Measurements from ENCODE around the gene METAP1D. TPM values are rescaled to one million over a fixed set of nuclear protein-coding genes. Genes with fewer than 3 reads are reported as not detected.

Gene METAP1D
- total RNA-seq, 1 experiment from 2014 or later: 10.4 TPM

GRCh38 chr2:172114579-172114978 lies 114.8 kb downstream of the METAP1D start:
- POLR2A ChIA-PET: no interaction called here
- no peak overlapping the region for H3K4me3 ChIP-seq (ENCODE audit: low read depth, low read length)

GRCh38 chr2:172116107-172116506 lies 116.4 kb downstream of the METAP1D start:
- H3K36me3 ChIP-seq (ENCODE audit: control insufficient read depth, insufficient read depth, low read length): no peaks in the 10 kb centered on the region
- intact Hi-C loops (cut with micrococcal nuclease; ENCODE audit: unreplicated experiment): no loop called here
- peaks cover 17% of the 10 kb centered on the region for H3K4me1 ChIP-seq
- Mint-ChIP-seq H3K36me3 (ENCODE audit: insufficient read depth, unreplicated experiment) (no peaks in the 10 kb centered on the region), H3K27me3 (ENCODE audit: insufficient read depth, unreplicated experiment) (no peaks in the 10 kb centered on the region), H3K4me3 (ENCODE audit: unreplicated experiment) (no peak overlapping the region), H3K9me3 (ENCODE audit: unreplicated experiment) (no peaks in the 10 kb centered on the region), H3K4me1 (ENCODE audit: low read depth, unreplicated experiment) (peaks cover 20% of the 10 kb centered on the region), H3K27ac (ENCODE audit: unreplicated experiment) (no peak overlapping the region)
- ChIA-PET POLR2A (no interaction called here), CTCF (no interaction called here)
- no peak overlapping the region for H3K4me3 ChIP-seq (ENCODE audit: low read depth, low read length)
- H3K9me3 ChIP-seq: no peaks in the 10 kb centered on the region
- no peaks in the 10 kb centered on the region for H3K27me3 ChIP-seq (replicated peaks; ENCODE audit: control insufficient read depth, insufficient read depth, low read length)
- BruUV-seq (replicated peaks): no TSS peak
- DNase-seq: no peak
- no peak for TF ChIP-seq CTCF (IDR thresholded peaks at IDR 0.05; ENCODE audit: insufficient read depth in 1 of 2, low read depth in 1 of 2, low read length in 1 of 2, severe bottlenecking in 1 of 2, unreplicated experiment in 1 of 2)

More at GRCh38 chr2:172114579-172114978, 114.8 kb downstream of the METAP1D start:
- H3K4me3 Mint-ChIP-seq (ENCODE audit: unreplicated experiment): no peak overlapping the region
- no peaks in the 10 kb centered on the region for H3K36me3 Mint-ChIP-seq (ENCODE audit: insufficient read depth, unreplicated experiment)
- intact Hi-C loops (cut with micrococcal nuclease; ENCODE audit: unreplicated experiment): no loop called here
- H3K27me3 Mint-ChIP-seq (ENCODE audit: insufficient read depth, unreplicated experiment): no peaks in the 10 kb centered on the region
- H3K4me1 Mint-ChIP-seq (ENCODE audit: low read depth, unreplicated experiment): peaks cover 14% of the 10 kb centered on the region
- H3K4me1 ChIP-seq: peaks cover 17% of the 10 kb centered on the region
- H3K9me3 Mint-ChIP-seq (ENCODE audit: unreplicated experiment): no peaks in the 10 kb centered on the region
- peak in 1 of 2 experiments; percentile 60 for DNase-seq
- BruUV-seq (replicated peaks): no TSS peak
- H3K27ac Mint-ChIP-seq (ENCODE audit: unreplicated experiment): no peak overlapping the region
- no peaks in the 10 kb centered on the region for H3K27me3 ChIP-seq (replicated peaks; ENCODE audit: control insufficient read depth, insufficient read depth, low read length)
- H3K36me3 ChIP-seq (ENCODE audit: control insufficient read depth, insufficient read depth, low read length): no peaks in the 10 kb centered on the region
- no peak for TF ChIP-seq CTCF (IDR thresholded peaks at IDR 0.05; ENCODE audit: insufficient read depth in 1 of 2, low read depth in 1 of 2, low read length in 1 of 2, severe bottlenecking in 1 of 2, unreplicated experiment in 1 of 2)
- CTCF ChIA-PET: interaction anchor here (0.6 to 2.1 kb wide), 7 partner anchors 13 to 516 kb away, joined by 3 to 27 read pairs (median 5); partner anchors contain the start of gene HAT1
- H3K9me3 ChIP-seq: no peaks in the 10 kb centered on the region

- H3K4me1 Mint-ChIP-seq (ENCODE audit: low read depth, unreplicated experiment): peaks cover 28% of the 10 kb centered on the region
- TF ChIP-seq CTCF (IDR thresholded peaks at IDR 0.05; ENCODE audit: insufficient read depth in 1 of 2, low read depth in 1 of 2, low read length in 1 of 2, severe bottlenecking in 1 of 2, unreplicated experiment in 1 of 2): no peak
- H3K4me3 ChIP-seq (ENCODE audit: low read depth, low read length): no peak overlapping the region
- ChIA-PET CTCF (interaction anchor here (1.0 kb wide), 1 partner anchor 8 kb away, joined by 5 read pairs; no protein-coding TSS in a partner anchor), POLR2A (no interaction called here)
- no peaks in the 10 kb centered on the region for H3K9me3 Mint-ChIP-seq (ENCODE audit: unreplicated experiment)
- H3K36me3 ChIP-seq (ENCODE audit: control insufficient read depth, insufficient read depth, low read length): no peaks in the 10 kb centered on the region
- DNase-seq: no peak
- no peak overlapping the region for H3K27ac Mint-ChIP-seq (ENCODE audit: unreplicated experiment)
- H3K4me3 Mint-ChIP-seq (ENCODE audit: unreplicated experiment): no peak overlapping the region
- intact Hi-C loops (cut with micrococcal nuclease; ENCODE audit: unreplicated experiment): no loop called here
- H3K9me3 ChIP-seq: no peaks in the 10 kb centered on the region
- no peaks in the 10 kb centered on the region for H3K27me3 ChIP-seq (replicated peaks; ENCODE audit: control insufficient read depth, insufficient read depth, low read length)
- BruUV-seq (replicated peaks): no TSS peak
- H3K36me3 Mint-ChIP-seq (ENCODE audit: insufficient read depth, unreplicated experiment): no peaks in the 10 kb centered on the region
- peaks cover 17% of the 10 kb centered on the region for H3K4me1 ChIP-seq
- no peaks in the 10 kb centered on the region for H3K27me3 Mint-ChIP-seq (ENCODE audit: insufficient read depth, unreplicated experiment)
Observed at GRCh38 chr2:172119089-172119488, 119.3 kb downstream of the METAP1D start.
